Hematopoietic multipotent progenitor cell (in vitro differentiated cells): ENCODE measurements around the gene DNAH14. TPM values are rescaled to one million over a fixed set of nuclear protein-coding genes. Genes with fewer than 3 reads are reported as not detected.
"Not testable (repeated sequence)": the region's sequence is repeated elsewhere in the genome, so short reads cannot be mapped to it uniquely, and the experiment has no call there.

Source experiments
- DNase-seq, 3 donors: peaks; one replicate each; pipeline ENCODE4 v3.0.0-alpha.2; 2011 to 2015; ENCODE audit warnings: low read depth in 2 of 3, low spot score in 2 of 3
- total RNA-seq: library from RNA; depleted of rRNA; stranded (reverse); fragments of >200 nt; gene quantifications from one replicate; pipeline ENCODE4 v1.2.3, GENCODE V29; 2012

DNAH14 gene
- total RNA-seq, 1 donor = 5.4 TPM

- DNase-seq = no peak
Observed at GRCh38 chr1:225378880-225379279, 449.4 kb downstream of the DNAH14 start.

- no peak for DNase-seq
Observed at GRCh38 chr1:225380691-225381090, 451.2 kb downstream of the DNAH14 start.

- DNase-seq = not testable (repeated sequence)
Observed at GRCh38 chr1:225386860-225387259, 457.4 kb downstream of the DNAH14 start.

GRCh38 chr1:225388372-225388771 lies 458.9 kb downstream of the DNAH14 start:
- no peak for DNase-seq

- DNase-seq = no peak
Observed at GRCh38 chr1:225389843-225390242, 460.4 kb downstream of the DNAH14 start.

- DNase-seq = no peak
Observed at GRCh38 chr1:225396357-225396756, 466.9 kb downstream of the DNAH14 start.

GRCh38 chr1:225400968-225401367 lies 471.5 kb downstream of the DNAH14 start:
- no peak for DNase-seq

GRCh38 chr1:225406976-225407725 lies 477.7 kb downstream of the DNAH14 start:
- no peak for DNase-seq

- DNase-seq = no peak
Observed at GRCh38 chr1:225407755-225408154, 478.3 kb downstream of the DNAH14 start.

- no peak for DNase-seq
Observed at GRCh38 chr1:225408249-225408648, 478.8 kb downstream of the DNAH14 start.

- no peak for DNase-seq
Observed at GRCh38 chr1:225409051-225409450, 479.6 kb downstream of the DNAH14 start.

GRCh38 chr1:225410036-225410435 lies 480.6 kb downstream of the DNAH14 start:
- no peak for DNase-seq

- no peak for DNase-seq
Observed at GRCh38 chr1:225412321-225412720, 482.8 kb downstream of the DNAH14 start.

- no peak for DNase-seq
Observed at GRCh38 chr1:225412803-225413351, 483.4 kb downstream of the DNAH14 start.

- DNase-seq = peak in 2 of 3 donors; percentile 40 to 51
Observed at GRCh38 chr1:225413708-225414375, 484.4 kb downstream of the DNAH14 start.

GRCh38 chr1:225415307-225415706 lies 485.8 kb downstream of the DNAH14 start:
- DNase-seq = no peak

GRCh38 chr1:225415967-225416745 lies 486.7 kb downstream of the DNAH14 start:
- DNase-seq = no peak

- DNase-seq = no peak
Observed at GRCh38 chr1:225418059-225418458, 488.6 kb downstream of the DNAH14 start.

GRCh38 chr1:225418598-225418997 lies 489.1 kb downstream of the DNAH14 start:
- no peak for DNase-seq

- no peak for DNase-seq
Observed at GRCh38 chr1:225422031-225422605, 492.6 kb downstream of the DNAH14 start.
